Measurements from ENCODE around the gene ALG8. TPM values are rescaled to one million over a fixed set of nuclear protein-coding genes. Genes with fewer than 3 reads are reported as not detected.

Gene ALG8
- total RNA-seq, 1 donor from 2014 or later, result 27.0 TPM

DNA sequence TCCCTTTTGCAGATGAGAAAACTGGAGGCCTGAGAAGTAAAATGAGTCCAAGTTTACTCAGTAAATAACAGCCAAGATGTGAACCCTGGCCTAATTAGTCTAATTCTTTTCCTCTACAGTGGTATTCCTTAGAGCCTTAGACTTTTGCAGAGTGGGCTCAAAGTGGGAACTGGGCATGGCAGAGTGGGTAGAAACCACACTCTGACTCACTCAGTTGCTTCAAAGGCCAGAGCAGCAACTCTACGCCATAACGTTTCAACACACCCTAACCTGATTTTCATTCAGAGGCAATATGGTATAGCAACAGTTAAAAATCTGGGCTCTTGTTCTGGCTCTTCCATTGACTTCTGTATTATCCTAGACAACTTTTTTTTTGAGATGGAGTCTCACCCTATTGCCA, 73.0 kb downstream of the ALG8 start:
- intact Hi-C loops (cut with DNase I), result no loop called here
- DNase-seq (ENCODE audit: low spot score in 2 of 2), result no peak
- TF ChIP-seq CTCF (IDR thresholded peaks at IDR 0.05), result no peak
- Histone ChIP-seq H3K4me3 (no peak overlapping the region), H3K27ac (no peak overlapping the region), H3K27me3 (no peaks in the 10 kb centered on the region), H3K9me3 (no peaks in the 10 kb centered on the region), H3K4me1 (no peaks in the 10 kb centered on the region), H3K36me3 (peaks cover 14 to 19% of the 10 kb centered on the region in 2 donors)

GRCh38 chr11:78065203-78065602, 74.2 kb downstream of the ALG8 start:
- intact Hi-C loops (cut with DNase I), result no loop called here
- Histone ChIP-seq H3K27me3 (no peaks in the 10 kb centered on the region), H3K36me3 (peaks cover 7 to 18% of the 10 kb centered on the region in 2 donors), H3K4me1 (peaks cover 0 to 13% of the 10 kb centered on the region in 2 donors), H3K9me3 (no peaks in the 10 kb centered on the region), H3K4me3 (no peak overlapping the region), H3K27ac (no peak overlapping the region)
- no peak for DNase-seq (ENCODE audit: low spot score in 2 of 2)
- TF ChIP-seq CTCF (IDR thresholded peaks at IDR 0.05), result no peak

DNA sequence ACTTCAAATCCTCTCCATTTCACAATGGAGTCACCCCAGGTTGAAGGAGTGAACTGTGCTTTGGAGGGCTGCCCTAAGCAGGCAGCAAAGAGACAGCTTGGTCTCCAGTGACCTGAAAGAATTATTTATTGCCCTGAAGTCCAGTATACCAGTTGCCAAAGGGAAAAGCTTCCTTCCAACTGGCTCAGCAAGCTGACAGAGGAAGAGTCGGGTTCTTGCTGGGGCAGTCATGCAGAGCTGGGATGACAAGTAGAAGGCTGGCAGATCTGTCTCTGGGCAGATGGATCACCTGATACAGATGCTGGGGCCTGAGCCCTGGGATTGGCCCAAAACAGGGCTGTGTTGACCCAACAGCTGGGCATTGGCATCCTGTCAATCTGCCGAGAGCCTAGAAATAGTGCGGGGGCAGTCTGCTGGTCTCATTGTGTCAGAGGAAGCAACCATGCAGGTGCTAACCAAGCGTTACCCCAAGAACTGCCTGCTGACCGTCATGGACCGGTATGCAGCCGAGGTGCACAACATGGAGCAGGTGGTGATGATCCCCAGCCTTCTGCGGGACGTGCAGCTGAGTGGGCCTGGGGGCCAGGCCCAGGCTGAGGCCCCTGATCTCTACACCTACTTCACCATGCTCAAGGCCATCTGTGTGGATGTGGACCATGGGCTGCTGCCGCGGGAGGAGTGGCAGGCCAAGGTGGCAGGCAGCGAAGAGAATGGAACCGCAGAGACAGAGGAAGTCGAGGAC, 75.8 kb downstream of the ALG8 start, which contains the start of gene THRSP:
THRSP (plus strand) TSS at position 422 of the 742 bp plus-strand sequence; CDS start at position 443, 21 bp downstream.
- no peak within 1 kb of the TSS for H3K4me3 ChIP-seq
- TF ChIP-seq CTCF (IDR thresholded peaks at IDR 0.05), result no peak
- intact Hi-C loops (cut with DNase I), result no loop called here

GRCh38 chr11:78062671-78063070, 76.8 kb downstream of the ALG8 start:
- intact Hi-C loops (cut with DNase I), result no loop called here
- no peak overlapping the region for H3K27ac ChIP-seq

More for the DNA sequence above, 75.8 kb downstream of the ALG8 start, which contains the start of gene THRSP:
- H3K9me3 ChIP-seq, result no peaks in the 10 kb centered on the region
- H3K36me3 ChIP-seq, result peaks cover 6 to 7% of the 10 kb centered on the region in 2 donors
- H3K27ac ChIP-seq, result no peak within 1 kb of the TSS
- no peak for DNase-seq (ENCODE audit: low spot score in 2 of 2)
- H3K4me1 ChIP-seq, result peaks cover 0 to 14% of the 10 kb centered on the region in 2 donors
- H3K27me3 ChIP-seq, result no peaks in the 10 kb centered on the region

GRCh38 chr11:78061921-78062311, 77.5 kb downstream of the ALG8 start:
- H3K27me3 ChIP-seq, result no peaks in the 10 kb centered on the region
- intact Hi-C loops (cut with DNase I), result no loop called here
- DNase-seq (ENCODE audit: low spot score in 2 of 2), result no peak
- no peaks in the 10 kb centered on the region for H3K36me3 ChIP-seq
- H3K4me1 ChIP-seq, result peaks cover 0 to 14% of the 10 kb centered on the region in 2 donors
- no peaks in the 10 kb centered on the region for H3K9me3 ChIP-seq
- peak overlapping the region; percentile 38 to 58 for H3K27ac ChIP-seq
- TF ChIP-seq CTCF (IDR thresholded peaks at IDR 0.05), result no peak
- no peak overlapping the region for H3K4me3 ChIP-seq

More at GRCh38 chr11:78062671-78063070, 76.8 kb downstream of the ALG8 start:
- peaks cover 4 to 6% of the 10 kb centered on the region in 2 donors for H3K36me3 ChIP-seq
- DNase-seq (ENCODE audit: low spot score in 2 of 2), result no peak
- H3K9me3 ChIP-seq, result no peaks in the 10 kb centered on the region
- TF ChIP-seq CTCF (IDR thresholded peaks at IDR 0.05), result no peak
- peaks cover 0 to 14% of the 10 kb centered on the region in 2 donors for H3K4me1 ChIP-seq
- no peaks in the 10 kb centered on the region for H3K27me3 ChIP-seq
- no peak overlapping the region for H3K4me3 ChIP-seq

Data from ascending aorta (tissue), 2 donors.